Upper lobe of left lung (tissue), 4 donors: ENCODE data around the gene COL8A1.

Experiments
- POLR2A ChIP-seq, 4 donors: fragments of 450-650 bp; IDR thresholded peaks; one replicate each; pipeline ENCODE4 v1.5.1; 2016 to 2017; ENCODE audit warnings: antibody characterized with exemption in 4 of 4, mild to moderate bottlenecking in 2 of 4
- POLR2AphosphoS5 ChIP-seq, 2 donors: sonication (generic); formaldehyde crosslinking; IDR thresholded peaks; one replicate each; pipeline ENCODE4 v1.5.1; 2017; ENCODE audit warnings: antibody characterized with exemption in 2 of 2
- TF ChIP-seq, protein P1 (sequence below), 6 experiments: fragments of 450-650 bp in 4 of 6; fragments of 200-600 bp in 2 of 6; sonication (generic) in 2 of 6; IDR thresholded peaks; one replicate each; pipeline ENCODE4 v1.5.1; 2016 to 2019; ENCODE audit warnings: antibody characterized with exemption in 6 of 6

DNA sequence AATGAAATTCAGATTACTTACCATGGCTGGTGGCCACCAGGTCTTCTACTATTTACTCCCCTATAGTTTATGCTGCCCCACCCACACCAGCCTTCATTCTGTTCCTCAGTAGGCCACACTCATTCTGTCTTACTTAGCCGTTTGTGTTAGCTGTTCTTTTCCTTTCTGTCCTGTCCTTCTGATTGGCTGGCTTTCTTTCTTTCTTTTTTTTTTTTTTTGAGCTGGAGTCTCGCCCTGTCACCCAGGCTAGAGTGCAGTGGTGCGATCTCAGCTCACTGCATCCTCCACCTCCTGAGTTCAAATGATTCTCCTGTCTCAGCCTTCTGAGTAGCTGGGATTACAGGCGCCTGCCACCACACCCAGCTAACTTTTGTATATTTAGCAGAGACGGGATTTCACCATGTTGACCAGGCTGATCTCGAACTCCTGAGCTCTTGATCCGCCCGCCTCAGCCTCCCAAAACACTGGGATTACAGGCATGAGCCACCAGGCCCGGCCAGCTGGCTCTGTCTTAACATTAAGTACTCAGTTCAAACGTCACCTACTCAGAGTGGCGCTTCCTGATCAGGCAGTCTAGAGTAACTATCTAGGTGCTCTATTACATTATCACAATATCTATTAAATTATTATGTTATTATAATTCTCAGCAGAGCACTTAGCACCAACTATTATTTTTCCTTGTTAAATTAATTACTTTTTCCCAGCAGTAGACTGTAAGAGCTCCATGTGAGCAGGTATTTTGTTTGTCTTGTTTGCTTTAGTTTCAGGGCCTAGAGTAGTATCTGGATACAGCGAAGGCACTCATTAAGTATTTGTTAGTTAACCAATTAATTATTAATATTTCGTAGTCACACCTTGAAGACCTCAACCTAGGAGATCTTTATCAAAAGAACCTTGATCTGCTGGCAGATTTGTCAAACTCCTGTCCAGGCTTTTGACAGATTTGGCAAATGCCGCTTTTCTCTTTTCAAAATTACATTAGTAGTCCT is 185.6 kb downstream of the COL8A1 start:
- TF ChIP-seq POLR2A (IDR thresholded peaks at IDR 0.05) (no peak), POLR2AphosphoS5 (IDR thresholded peaks at IDR 0.05) (no peak)
- TF ChIP-seq, protein P1, sequence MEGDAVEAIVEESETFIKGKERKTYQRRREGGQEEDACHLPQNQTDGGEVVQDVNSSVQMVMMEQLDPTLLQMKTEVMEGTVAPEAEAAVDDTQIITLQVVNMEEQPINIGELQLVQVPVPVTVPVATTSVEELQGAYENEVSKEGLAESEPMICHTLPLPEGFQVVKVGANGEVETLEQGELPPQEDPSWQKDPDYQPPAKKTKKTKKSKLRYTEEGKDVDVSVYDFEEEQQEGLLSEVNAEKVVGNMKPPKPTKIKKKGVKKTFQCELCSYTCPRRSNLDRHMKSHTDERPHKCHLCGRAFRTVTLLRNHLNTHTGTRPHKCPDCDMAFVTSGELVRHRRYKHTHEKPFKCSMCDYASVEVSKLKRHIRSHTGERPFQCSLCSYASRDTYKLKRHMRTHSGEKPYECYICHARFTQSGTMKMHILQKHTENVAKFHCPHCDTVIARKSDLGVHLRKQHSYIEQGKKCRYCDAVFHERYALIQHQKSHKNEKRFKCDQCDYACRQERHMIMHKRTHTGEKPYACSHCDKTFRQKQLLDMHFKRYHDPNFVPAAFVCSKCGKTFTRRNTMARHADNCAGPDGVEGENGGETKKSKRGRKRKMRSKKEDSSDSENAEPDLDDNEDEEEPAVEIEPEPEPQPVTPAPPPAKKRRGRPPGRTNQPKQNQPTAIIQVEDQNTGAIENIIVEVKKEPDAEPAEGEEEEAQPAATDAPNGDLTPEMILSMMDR (IDR thresholded peaks at IDR 0.05), result no peak
